Lower lobe of right lung (tissue), 2 donors: ENCODE measurements around the gene RHOC. TPM values are rescaled to one million over a fixed set of nuclear protein-coding genes. Genes with fewer than 3 reads are reported as not detected.
A peak's percentile ranks its signal among the peaks of the same experiment; 100 is the strongest.

Experiments used
- ATAC-seq, 2 donors: fragments of 200-7000 bp; cut with Tn5 transposase; one replicate each; pipeline ENCODE4 v1.9.1; 2020 to 2022; ENCODE audit warnings: mild to moderate bottlenecking in 2 of 2, moderate library complexity in 2 of 2
- DNase-seq: peaks from one replicate; pipeline ENCODE4 v3.0.0-alpha.2; 2020
- H3K27ac ChIP-seq: fragments of 200-600 bp; one replicate; pipeline ENCODE4 v1.8.0; 2022
- H3K27me3 ChIP-seq: fragments of 200-600 bp; one replicate; pipeline ENCODE4 v1.8.0; 2022; ENCODE audit warnings: low read depth
- H3K36me3 ChIP-seq: fragments of 200-600 bp; one replicate; pipeline ENCODE4 v1.8.0; 2022; ENCODE audit warnings: mild to moderate bottlenecking
- H3K4me1 ChIP-seq: fragments of 200-600 bp; one replicate; pipeline ENCODE4 v1.8.0; 2022
- H3K4me3 ChIP-seq: fragments of 200-600 bp; one replicate; pipeline ENCODE4 v1.8.0; 2022; ENCODE audit warnings: mild to moderate bottlenecking
- H3K9me3 ChIP-seq: fragments of 200-600 bp; one replicate; pipeline ENCODE4 v1.8.0; 2022
- CTCF ChIP-seq: fragments of 200-600 bp; IDR thresholded peaks from one replicate; pipeline ENCODE4 v1.8.0; 2022; ENCODE audit warnings: antibody characterized with exemption, mild to moderate bottlenecking
- intact Hi-C: fragments of 100-400 bp; cut with DNase I; formaldehyde crosslinking; loops from one replicate; pipeline ENCODE4 v1.11.0; 2022
- total RNA-seq: library from RNA; stranded (reverse); fragmentation: NEBNext Ultra II Directional; extraction: Animal tissue kit (Norgen Biotek cat#: 25700); gene quantifications from one replicate; pipeline ENCODE4 v1.2.1, GENCODE V29; 2021
- donor health status: DM: no; HTN: yes; CAD: no; lungs with severe emphysema.

RHOC gene
- total RNA-seq, 1 donor from 2014 or later, result 126 TPM

DNA sequence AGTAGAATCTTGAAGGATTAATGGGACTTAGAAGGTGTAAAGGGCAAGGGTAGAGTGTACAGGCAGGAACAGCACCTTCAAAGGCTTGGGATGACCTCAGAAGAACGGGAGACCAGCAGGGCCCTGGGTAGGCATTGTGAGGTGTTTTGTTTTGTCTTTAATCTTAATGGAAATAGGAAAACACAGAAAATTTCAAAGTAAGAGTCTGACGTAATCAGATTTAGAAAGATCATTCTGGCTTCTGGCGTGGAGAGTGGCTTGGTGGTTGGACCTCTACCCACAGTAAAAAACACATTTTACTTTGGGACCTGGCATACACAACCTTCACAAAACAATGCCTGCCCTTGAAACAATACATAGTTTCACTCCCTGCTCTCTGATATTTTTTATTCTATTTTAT, 28.3 kb downstream of the RHOC start:
- ATAC-seq (no peak), DNase-seq (no peak)
- Histone ChIP-seq H3K4me1 (peaks cover 26% of the 10 kb centered on the region), H3K27me3 (no peaks in the 10 kb centered on the region), H3K4me3 (no peak overlapping the region), H3K36me3 (no peaks in the 10 kb centered on the region), H3K27ac (no peak overlapping the region), H3K9me3 (no peaks in the 10 kb centered on the region)
- intact Hi-C loops, result no loop called here
- no peak for TF ChIP-seq CTCF

- Histone ChIP-seq H3K4me3 (no peak overlapping the region), H3K9me3 (no peaks in the 10 kb centered on the region), H3K36me3 (no peaks in the 10 kb centered on the region), H3K4me1 (peaks cover 31% of the 10 kb centered on the region), H3K27me3 (no peaks in the 10 kb centered on the region), H3K27ac (no peak overlapping the region)
- no peak for ATAC-seq
- DNase-seq, result no peak
- intact Hi-C loops, result no loop called here
- no peak for TF ChIP-seq CTCF
Measured at GRCh38 chr1:112677501-112677900, 29.4 kb downstream of the RHOC start.

DNA sequence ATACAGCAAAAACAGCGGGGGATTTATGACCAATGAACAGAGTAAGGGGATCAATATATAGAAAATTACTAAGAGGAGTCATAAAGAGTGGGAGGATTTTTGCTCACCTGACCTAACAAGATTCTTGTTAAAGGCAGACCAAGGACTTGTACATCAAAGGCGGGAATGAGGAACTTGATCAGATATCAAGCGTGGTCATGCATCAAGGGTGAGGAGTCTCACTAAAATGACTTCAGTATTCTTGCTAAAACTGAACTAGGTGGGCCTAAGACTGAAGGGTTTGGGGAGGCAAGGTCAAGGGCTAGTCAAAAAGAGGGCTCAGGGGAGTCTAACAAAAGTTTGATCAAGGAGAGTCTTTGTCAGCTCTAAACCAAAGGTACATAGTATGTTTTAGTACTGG, 30.4 kb downstream of the RHOC start:
- H3K4me3 ChIP-seq, result no peak overlapping the region
- ATAC-seq, result no peak
- peaks cover 7% of the 10 kb centered on the region for H3K36me3 ChIP-seq

GRCh38 chr1:112675728-112676381, 31.1 kb downstream of the RHOC start:
- H3K9me3 ChIP-seq, result no peaks in the 10 kb centered on the region
- no peak for ATAC-seq
- H3K27ac ChIP-seq, result peak overlapping the region; percentile 89
- no peak for DNase-seq
- TF ChIP-seq CTCF, result no peak
- no peaks in the 10 kb centered on the region for H3K27me3 ChIP-seq
- peak overlapping the region; percentile 92 for H3K4me3 ChIP-seq
- peaks cover 31% of the 10 kb centered on the region for H3K4me1 ChIP-seq
- intact Hi-C loops, result no loop called here
- H3K36me3 ChIP-seq, result peaks cover 14% of the 10 kb centered on the region

More for the DNA sequence above, 30.4 kb downstream of the RHOC start:
- Histone ChIP-seq H3K27me3 (no peaks in the 10 kb centered on the region), H3K4me1 (peaks cover 31% of the 10 kb centered on the region), H3K27ac (no peak overlapping the region), H3K9me3 (no peaks in the 10 kb centered on the region)
- no peak for DNase-seq
- intact Hi-C loops, result no loop called here
- TF ChIP-seq CTCF, result no peak

DNA sequence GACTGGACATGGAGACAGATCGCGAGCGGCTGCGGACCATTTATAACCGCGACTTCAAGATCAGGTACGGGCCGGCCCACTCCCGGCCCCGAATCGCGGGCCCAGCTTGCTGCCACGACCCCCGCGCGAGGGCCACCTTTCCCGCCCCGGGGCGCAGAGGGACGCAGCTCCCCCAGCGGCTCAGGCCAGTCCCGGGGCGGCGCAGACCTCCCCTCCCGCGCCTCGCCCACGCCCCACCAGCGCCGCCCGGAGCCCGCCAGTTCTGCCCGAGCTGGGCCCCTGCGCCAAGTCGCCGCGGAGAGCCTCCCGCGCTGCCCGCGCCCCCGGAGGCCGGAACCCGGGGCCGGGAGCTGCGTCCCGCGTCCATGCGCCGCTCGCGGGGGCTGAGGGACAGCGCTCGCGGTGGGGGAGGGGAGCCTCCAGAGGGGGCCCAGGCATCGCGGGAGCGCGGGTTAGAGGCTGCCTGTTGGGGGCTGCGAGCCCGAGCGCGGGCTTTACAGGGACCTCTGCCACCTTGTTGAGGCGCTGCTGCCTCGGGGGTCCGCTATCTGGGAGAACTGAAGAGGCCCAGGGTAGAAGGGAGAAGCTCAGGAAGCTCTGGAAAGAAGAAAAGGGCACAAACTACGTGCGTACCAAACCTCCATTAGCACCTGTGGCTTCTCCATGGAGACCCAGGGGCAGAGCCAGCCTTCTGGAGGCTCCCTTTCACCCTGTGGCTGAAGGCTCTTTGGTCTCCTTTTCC, 31.8 kb downstream of the RHOC start:
- H3K36me3 ChIP-seq, result peaks cover 21% of the 10 kb centered on the region
- H3K27ac ChIP-seq, result peak overlapping the region; percentile 89
- H3K4me1 ChIP-seq, result peaks cover 31% of the 10 kb centered on the region
- intact Hi-C loops, result no loop called here
- TF ChIP-seq CTCF, result peak; percentile 17
- no peaks in the 10 kb centered on the region for H3K27me3 ChIP-seq
- no peak for DNase-seq
- peak; percentile 86 to 88 for ATAC-seq
- peak overlapping the region; percentile 92 for H3K4me3 ChIP-seq
- H3K9me3 ChIP-seq, result no peaks in the 10 kb centered on the region
